Activated B cell treated with CpG ODN at 0.5 μM for 24 hours (primary cell): Measurements from ENCODE around the gene UTP11. TPM values are rescaled to one million over a fixed set of nuclear protein-coding genes. Genes with fewer than 3 reads are reported as not detected.

ENCODE experiments used
- ATAC-seq: fragments of 200-7000 bp; cut with Tn5 transposase; one replicate; pipeline ENCODE4 v1.10.0; 2021; ENCODE audit warnings: low read depth, mild to moderate bottlenecking, moderate library complexity
- CTCF ChIA-PET: fragments of 350-600 bp; sonication (Branson Sonifier 250); formaldehyde crosslinking; loops from one replicate; lab custom pipeline; 2021; ENCODE audit warnings: antibody characterized with exemption; lab: Charles Lee
- POLR2A ChIA-PET: fragments of 350-600 bp; sonication (Branson Sonifier 250); formaldehyde crosslinking; loops from one replicate; lab custom pipeline; 2021; ENCODE audit warnings: antibody characterized with exemption; lab: Charles Lee
- DNase-seq: peaks from one replicate; pipeline ENCODE4 v3.0.0; 2022
- H3K27ac Mint-ChIP-seq: one replicate; pipeline ENCODE4 v1.8.0; 2020; ENCODE audit warnings: mixed read lengths
- H3K27me3 Mint-ChIP-seq: one replicate; pipeline ENCODE4 v1.8.0; 2021; ENCODE audit warnings: mixed read lengths
- H3K36me3 Mint-ChIP-seq: one replicate; pipeline ENCODE4 v1.8.0; 2021; ENCODE audit warnings: low read depth, mixed read lengths
- H3K4me1 Mint-ChIP-seq: one replicate; pipeline ENCODE4 v1.8.0; 2021; ENCODE audit warnings: mixed read lengths
- H3K4me3 Mint-ChIP-seq: one replicate; pipeline ENCODE4 v1.8.0; 2020; ENCODE audit warnings: mild to moderate bottlenecking, mixed read lengths
- H3K9me3 Mint-ChIP-seq: one replicate; pipeline ENCODE4 v1.8.0; 2020; ENCODE audit warnings: mixed read lengths
- CTCF ChIP-seq: fragments of 200-600 bp; IDR thresholded peaks from one replicate; pipeline ENCODE4 v1.8.0; 2022; ENCODE audit warnings: antibody characterized with exemption, mild to moderate bottlenecking
- intact Hi-C: fragments of 100-400 bp; cut with micrococcal nuclease; formaldehyde crosslinking; loops from one replicate; pipeline ENCODE4 v1.15.1; 2024
- total RNA-seq: library from RNA; stranded (reverse); gene quantifications from 2 replicates; pipeline ENCODE4 v1.2.3, GENCODE V29; 2022

The UTP11 gene
- total RNA-seq, 1 donor from 2014 or later: 26.1 TPM

GRCh38 chr1:38004284-38005108 lies 8.0 kb upstream of the UTP11 start:
- H3K9me3 Mint-ChIP-seq: no peaks in the 10 kb centered on the region
- ATAC-seq: peak; percentile 26
- intact Hi-C loops: loop anchor here (2.0 kb wide), 1 partner anchor 14 kb away; the partner anchor contains the start of gene SF3A3
- H3K36me3 Mint-ChIP-seq: no peaks in the 10 kb centered on the region
- H3K4me1 Mint-ChIP-seq: peaks cover 8% of the 10 kb centered on the region
- ChIA-PET POLR2A (interaction anchor here (0.6 kb wide), 1 partner anchor 14 kb away, joined by 7 read pairs; no protein-coding TSS in a partner anchor), CTCF (interaction anchor here (1.1 kb wide), 1 partner anchor 15 kb away, joined by 3 read pairs; no protein-coding TSS in a partner anchor)
- H3K27me3 Mint-ChIP-seq: peaks cover 9% of the 10 kb centered on the region
- TF ChIP-seq CTCF: no peak
- peak overlapping the region; percentile 79 for H3K4me3 Mint-ChIP-seq
- DNase-seq: no peak
- no peak overlapping the region for H3K27ac Mint-ChIP-seq

GRCh38 chr1:38005195-38006007 lies 7.1 kb upstream of the UTP11 start, which contains the start of gene FHL3:
TSS of gene FHL3 (minus strand) at chr1:38005514. CDS start at chr1:37999412, 6,102 bp downstream.
- no peaks in the 10 kb centered on the region for H3K9me3 Mint-ChIP-seq
- H3K27me3 Mint-ChIP-seq: peaks cover 9% of the 10 kb centered on the region
- H3K27ac Mint-ChIP-seq: no peak within 1 kb of the TSS
- POLR2A ChIA-PET: no interaction called here
- DNase-seq (peak; percentile 32), ATAC-seq (peak; percentile 72)
- intact Hi-C loops: loop anchor here (2.0 kb wide), 1 partner anchor 15 kb away; the partner anchor contains the start of gene SF3A3
- H3K4me3 Mint-ChIP-seq: peak within 1 kb of the TSS; percentile 79
- TF ChIP-seq CTCF: no peak
- H3K36me3 Mint-ChIP-seq: no peaks in the 10 kb centered on the region
- CTCF ChIA-PET: no interaction called here
- H3K4me1 Mint-ChIP-seq: peaks cover 7% of the 10 kb centered on the region

- POLR2A ChIA-PET: no interaction called here
- intact Hi-C loops: no loop called here
- Mint-ChIP-seq H3K36me3 (no peaks in the 10 kb centered on the region), H3K4me3 (peak overlapping the region; percentile 70), H3K27ac (no peak overlapping the region), H3K27me3 (peaks cover 9% of the 10 kb centered on the region), H3K9me3 (no peaks in the 10 kb centered on the region), H3K4me1 (peaks cover 7% of the 10 kb centered on the region)
- CTCF ChIA-PET: no interaction called here
- TF ChIP-seq CTCF: no peak
- ATAC-seq (no peak), DNase-seq (no peak)
These were observed 6.3 kb upstream of the UTP11 start for GRCh38 chr1:38006008-38006828.

GRCh38 chr1:38009088-38009840 lies 3.3 kb upstream of the UTP11 start:
- no peak for DNase-seq
- Mint-ChIP-seq H3K27ac (no peak overlapping the region), H3K36me3 (peaks cover 14% of the 10 kb centered on the region), H3K4me3 (no peak overlapping the region), H3K4me1 (peaks cover 32% of the 10 kb centered on the region), H3K27me3 (peaks cover 3% of the 10 kb centered on the region), H3K9me3 (no peaks in the 10 kb centered on the region)
- ChIA-PET POLR2A (no interaction called here), CTCF (interaction anchor here (1.0 kb wide), 1 partner anchor 19 kb away, joined by 4 read pairs; no protein-coding TSS in a partner anchor)
- intact Hi-C loops: no loop called here
- TF ChIP-seq CTCF: no peak
- ATAC-seq: no peak
